Panc1 (cell line): Measurements from ENCODE around the gene NOS3. TPM values are rescaled to one million over a fixed set of nuclear protein-coding genes. Genes with fewer than 3 reads are reported as not detected.

ENCODE experiments used
- ATAC-seq: fragments of 200-7000 bp; cut with Tn5 transposase; 2 replicates; pipeline ENCODE4 v1.9.1; 2020; ENCODE audit warnings: mild to moderate bottlenecking, moderate library complexity
- BruUV-seq: library from RNA; stranded (reverse); fragments of 400-500 nt; replicated peaks from 2 replicates; lab custom pipeline; 2021; lab: Mats Ljungman, UMichigan
- CTCF ChIA-PET: fragments of 300-600 bp; sonication (Branson Sonifier 250); formaldehyde crosslinking; loops from one replicate; lab custom pipeline; 2022; ENCODE audit warnings: antibody characterized with exemption; lab: Charles Lee
- POLR2A ChIA-PET: fragments of 300-600 bp; sonication (Branson Sonifier 250); formaldehyde crosslinking; loops from one replicate; lab custom pipeline; 2022; ENCODE audit warnings: antibody characterized with exemption; lab: Charles Lee
- DNase-seq: peaks from one replicate; pipeline ENCODE4 v3.0.0-alpha.2; 2010; ENCODE audit warnings: low read depth, low spot score
- H3K27ac ChIP-seq: 2 replicates; pipeline ENCODE4 v1.5.1; 2011; ENCODE audit warnings: mild to moderate bottlenecking, low read length, inconsistent platforms
- H3K27me3 ChIP-seq: fragments of 200-500 bp; sonication (Bioruptor generic); 2 replicates; pipeline ENCODE4 v1.6.0; 2014; ENCODE audit warnings: low read length, inconsistent platforms; ENCODE audit not compliant: control insufficient read depth, insufficient read depth
- H3K36me3 ChIP-seq: fragments of 200-500 bp; sonication (Bioruptor generic); 2 replicates; pipeline ENCODE4 v1.5.1; 2014; ENCODE audit warnings: inconsistent platforms, mild to moderate bottlenecking, low read length, moderate library complexity; ENCODE audit not compliant: control insufficient read depth, insufficient read depth
- H3K4me1 ChIP-seq: 2 replicates; pipeline ENCODE4 v1.5.1; 2011; ENCODE audit warnings: inconsistent platforms, mild to moderate bottlenecking, low read length, moderate library complexity; ENCODE audit not compliant: control insufficient read depth, insufficient read depth
- H3K4me3 ChIP-seq, 2 experiments: 2 replicates each; pipeline ENCODE4 v1.5.1; 2011 to 2012; ENCODE audit warnings: low read depth in 2 of 2, low read length in 2 of 2, mild to moderate bottlenecking in 2 of 2, inconsistent platforms in 1 of 2, moderate library complexity in 1 of 2
- H3K9me3 ChIP-seq: fragments of 200-500 bp; sonication (Bioruptor generic); 2 replicates; pipeline ENCODE4 v1.5.1; 2014; ENCODE audit warnings: low read depth, mild to moderate bottlenecking, inconsistent platforms, low read length, moderate library complexity; ENCODE audit not compliant: control insufficient read depth, insufficient read depth
- POLR2AphosphoS5 ChIP-seq: IDR thresholded peaks from 2 replicates; pipeline ENCODE4 v1.6.1; 2012; ENCODE audit warnings: mild to moderate bottlenecking, low read depth, low read length, moderate library complexity
- REST ChIP-seq, 2 experiments: IDR thresholded peaks; 2 replicates each; pipeline ENCODE4 v1.6.1; 2011 to 2012; ENCODE audit warnings: low read depth in 2 of 2, control low read depth in 1 of 2, low read length in 1 of 2, mild to moderate bottlenecking in 1 of 2, moderate library complexity in 1 of 2; ENCODE audit not compliant: insufficient read depth in 1 of 2
- SIN3A ChIP-seq: IDR thresholded peaks from 2 replicates; pipeline ENCODE4 v1.6.1; 2012; ENCODE audit warnings: low read depth, mild to moderate bottlenecking, low read length, moderate library complexity, borderline replicate concordance; ENCODE audit not compliant: insufficient read depth
- TCF7L2 ChIP-seq: IDR thresholded peaks from 2 replicates; pipeline ENCODE4 v1.6.1; 2011; ENCODE audit warnings: mild to moderate bottlenecking, low read depth, low read length, inconsistent platforms
- in situ Hi-C: cut with HindIII; loops from 2 replicates; pipeline ENCODE4 v1.10.0; 2016; ENCODE audit warnings: low sequenced_read_pairs, low pct_unique_long_range_greater_than_20kb
- intact Hi-C: fragments of 100-400 bp; cut with micrococcal nuclease; formaldehyde crosslinking; loops from one replicate; pipeline ENCODE4 v1.10.0; 2022; ENCODE audit not compliant: unreplicated experiment
- total RNA-seq: library from RNA; stranded (reverse); gene quantifications from one replicate; pipeline ENCODE4 v1.2.1, GENCODE V29; 2021; ENCODE audit not compliant: unreplicated experiment
- TF ChIP-seq, protein P1 (sequence below): fragments of 450-650 bp; IDR thresholded peaks from 2 replicates; pipeline ENCODE4 v1.5.1; 2017; ENCODE audit warnings: mild to moderate bottlenecking

The NOS3 gene
- total RNA-seq, 1 experiment from 2014 or later, result 3.1 TPM

- Histone ChIP-seq H3K36me3 (no peaks in the 10 kb centered on the region), H3K9me3 (no peaks in the 10 kb centered on the region), H3K4me1 (no peaks in the 10 kb centered on the region; the same call in 1 of the 2 replicates), H3K27ac (no peak overlapping the region), H3K27me3 (no peaks in the 10 kb centered on the region), H3K4me3 (no peak overlapping the region)
- ChIA-PET POLR2A (no interaction called here), CTCF (interaction anchor here (1.1 kb wide), 1 partner anchor 20 kb away, joined by 4 read pairs; no protein-coding TSS in a partner anchor)
- in situ Hi-C loops, result no loop called here
- BruUV-seq, result no TSS peak
- intact Hi-C loops, result no loop called here
- no peak for DNase-seq
- no peak for TF ChIP-seq SIN3A
- TF ChIP-seq POLR2AphosphoS5, result no peak
- TF ChIP-seq, protein P1, sequence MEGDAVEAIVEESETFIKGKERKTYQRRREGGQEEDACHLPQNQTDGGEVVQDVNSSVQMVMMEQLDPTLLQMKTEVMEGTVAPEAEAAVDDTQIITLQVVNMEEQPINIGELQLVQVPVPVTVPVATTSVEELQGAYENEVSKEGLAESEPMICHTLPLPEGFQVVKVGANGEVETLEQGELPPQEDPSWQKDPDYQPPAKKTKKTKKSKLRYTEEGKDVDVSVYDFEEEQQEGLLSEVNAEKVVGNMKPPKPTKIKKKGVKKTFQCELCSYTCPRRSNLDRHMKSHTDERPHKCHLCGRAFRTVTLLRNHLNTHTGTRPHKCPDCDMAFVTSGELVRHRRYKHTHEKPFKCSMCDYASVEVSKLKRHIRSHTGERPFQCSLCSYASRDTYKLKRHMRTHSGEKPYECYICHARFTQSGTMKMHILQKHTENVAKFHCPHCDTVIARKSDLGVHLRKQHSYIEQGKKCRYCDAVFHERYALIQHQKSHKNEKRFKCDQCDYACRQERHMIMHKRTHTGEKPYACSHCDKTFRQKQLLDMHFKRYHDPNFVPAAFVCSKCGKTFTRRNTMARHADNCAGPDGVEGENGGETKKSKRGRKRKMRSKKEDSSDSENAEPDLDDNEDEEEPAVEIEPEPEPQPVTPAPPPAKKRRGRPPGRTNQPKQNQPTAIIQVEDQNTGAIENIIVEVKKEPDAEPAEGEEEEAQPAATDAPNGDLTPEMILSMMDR, result no peak
- no peak for TF ChIP-seq TCF7L2
- no peak for TF ChIP-seq REST (IDR thresholded peaks at IDR 0.05; ENCODE audit: insufficient read depth in 1 of 2, low read depth in 2 of 2, low read length in 1 of 2)
- no peak for ATAC-seq
Observed at GRCh38 chr7:150998341-150998740, 7.5 kb downstream of the NOS3 start.

- Histone ChIP-seq H3K9me3 (no peaks in the 10 kb centered on the region), H3K4me1 (no peaks in the 10 kb centered on the region; the same call in 1 of the 2 replicates), H3K27me3 (no peaks in the 10 kb centered on the region), H3K36me3 (no peaks in the 10 kb centered on the region), H3K4me3 (no peak overlapping the region), H3K27ac (no peak overlapping the region)
- intact Hi-C loops, result no loop called here
- TF ChIP-seq TCF7L2 (no peak), POLR2AphosphoS5 (no peak), SIN3A (no peak), REST (IDR thresholded peaks at IDR 0.05; ENCODE audit: insufficient read depth in 1 of 2, low read depth in 2 of 2, low read length in 1 of 2) (no peak)
- TF ChIP-seq, protein P1, result no peak
- ATAC-seq (no peak), DNase-seq (no peak)
- no TSS peak for BruUV-seq
- ChIA-PET POLR2A (no interaction called here), CTCF (interaction anchor here (0.7 to 1.1 kb wide), 2 partner anchors 15 to 20 kb away, joined by 4 to 11 read pairs; no protein-coding TSS in a partner anchor)
- in situ Hi-C loops, result no loop called here
Observed at GRCh38 chr7:150999001-150999400, 8.2 kb downstream of the NOS3 start.
